Measurements from ENCODE around the gene ASB16. TPM values are rescaled to one million over a fixed set of nuclear protein-coding genes. Genes with fewer than 3 reads are reported as not detected.

The ASB16 gene
- total RNA-seq: under 1 TPM in 1 of 7 donors, not detected in 6; 0.57 TPM
- under 1 TPM in 2 of 3 donors, not detected in 1; 0.09 to 0.16 TPM for polyA plus RNA-seq
- long read RNA-seq, donor 1: 0 reads
- long read RNA-seq, donor 2: 0 reads

GRCh38 chr17:44170499-44171201 is at the start of gene ASB16:
TSS of gene ASB16 (plus strand) at chr17:44170704. CDS start at chr17:44170790, 86 bp downstream.
- Histone ChIP-seq H3K4me3 (no peak within 1 kb of the TSS), H3K27me3 (replicated peaks in 1 of 7) (no peaks in the 10 kb centered on the region), H3K27ac (no peak within 1 kb of the TSS), H3K4me1 (peaks cover 0 to 9% (median 1%) of the 10 kb centered on the region in 6 donors), H3K36me3 (peaks cover 0 to 14% (median 6%) of the 10 kb centered on the region in 6 donors), H3K9me3 (no peaks in the 10 kb centered on the region)
- TF ChIP-seq POLR2AphosphoS5 (IDR thresholded peaks at IDR 0.05): peak in 2 of 3 donors; percentile 8 to 54
- TF ChIP-seq CTCF (IDR thresholded peaks at IDR 0.05 in 8 of 11, conservative IDR thresholded peaks at IDR 0.05 in 3 of 11): no peak
- TF ChIP-seq POLR2A (IDR thresholded peaks at IDR 0.05): no peak
- DNase-seq: no peak
- 49 to 64% (median 53%) methylated on average over 8 to 21 of the region's 21 CpGs for WGBS, 5 donors
- intact Hi-C loops (cut with DNase I; ENCODE audit: low total_unique reads): no loop called here

GRCh38 chr17:44120851-44121605 is 49.5 kb upstream of the ASB16 start:
- peak overlapping the region in 3 of 8 donors; percentile 13 to 98 (median 98) for H3K27ac ChIP-seq
- peaks cover 8 to 81% (median 50%) of the 10 kb centered on the region in 6 donors for H3K4me1 ChIP-seq
- 65 to 80% (median 71%) methylated on average over 9 of the region's 9 CpGs for WGBS, 5 donors

GRCh38 chr17:44121997-44122815 is 48.3 kb upstream of the ASB16 start:
- DNase-seq: no peak
- Histone ChIP-seq H3K36me3 (peaks cover 0 to 21% (median 0%) of the 10 kb centered on the region in 6 donors), H3K27me3 (replicated peaks in 1 of 7) (no peaks in the 10 kb centered on the region), H3K9me3 (no peaks in the 10 kb centered on the region), H3K4me3 (peak overlapping the region; percentile 75 to 90 (median 83)), H3K27ac (peak overlapping the region in 7 of 8 donors; percentile 88 to 98 (median 97)), H3K4me1 (peaks cover 8 to 69% (median 47%) of the 10 kb centered on the region in 6 donors)
- intact Hi-C loops (cut with DNase I; ENCODE audit: low total_unique reads): no loop called here
- TF ChIP-seq POLR2A (IDR thresholded peaks at IDR 0.05) (no peak), CTCF (IDR thresholded peaks at IDR 0.05 in 8 of 11, conservative IDR thresholded peaks at IDR 0.05 in 3 of 11) (no peak), POLR2AphosphoS5 (IDR thresholded peaks at IDR 0.05) (no peak)
- WGBS, 5 donors: 15 to 53% (median 48%) methylated on average over 1 of the region's 1 CpG

More at GRCh38 chr17:44120851-44121605, 49.5 kb upstream of the ASB16 start:
- peak overlapping the region in 1 of 8 donors; percentile 83 for H3K4me3 ChIP-seq
- DNase-seq: no peak
- intact Hi-C loops (cut with DNase I; ENCODE audit: low total_unique reads): no loop called here
- H3K36me3 ChIP-seq: peaks cover 0 to 33% (median 8%) of the 10 kb centered on the region in 6 donors
- TF ChIP-seq POLR2A (IDR thresholded peaks at IDR 0.05) (no peak), CTCF (IDR thresholded peaks at IDR 0.05 in 8 of 11, conservative IDR thresholded peaks at IDR 0.05 in 3 of 11) (no peak), POLR2AphosphoS5 (IDR thresholded peaks at IDR 0.05) (no peak)
- no peaks in the 10 kb centered on the region for H3K27me3 ChIP-seq (replicated peaks in 1 of 7)
- no peaks in the 10 kb centered on the region for H3K9me3 ChIP-seq

Data from spleen (tissue), 13 donors.